Erythroblast (primary cell): Measurements from ENCODE around the gene DNHD1.

ENCODE experiments used
- GATA1 ChIP-seq: IDR thresholded peaks from 2 replicates; pipeline ENCODE4 v1.6.1; 2011; ENCODE audit warnings: low read depth, mild to moderate bottlenecking, control low read depth, low read length, moderate library complexity
- POLR2A ChIP-seq: IDR thresholded peaks from 2 replicates; pipeline ENCODE4 v1.6.1; 2011; ENCODE audit warnings: mild to moderate bottlenecking, low read length

DNA sequence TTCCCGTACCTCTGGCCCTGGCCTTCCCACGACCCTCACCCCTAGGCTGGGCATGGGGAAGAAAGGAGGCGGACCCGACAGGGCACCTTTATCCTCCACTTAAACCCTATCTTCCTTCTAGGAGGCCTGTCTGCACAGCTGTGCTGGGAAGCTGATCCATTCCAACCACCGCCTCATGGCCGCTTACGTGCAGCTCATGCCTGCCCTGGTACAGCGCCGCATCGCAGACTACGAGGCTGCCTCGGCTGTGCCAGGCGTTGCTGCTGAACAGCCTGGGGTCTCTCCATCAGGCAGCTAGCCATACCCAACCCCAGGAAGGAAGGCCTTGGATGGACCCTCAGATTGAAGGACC is 15.2 kb upstream of the DNHD1 start:
- TF ChIP-seq POLR2A (no peak), GATA1 (no peak)
